Stomach smooth muscle (tissue), 2 donors: ENCODE results near the gene CTNNBL1.
A peak's percentile ranks its signal among the peaks of the same experiment; 100 is the strongest.

ENCODE experiments used
- H3K27ac ChIP-seq: one replicate; pipeline ENCODE4 v1.7.0; 2013; ENCODE audit warnings: mild to moderate bottlenecking, low read length, inconsistent platforms
- H3K27me3 ChIP-seq, 2 donors: one replicate each; pipeline ENCODE4 v1.7.0; 2013; ENCODE audit warnings: low read length in 2 of 2; ENCODE audit not compliant: insufficient read depth in 2 of 2, control insufficient read depth in 1 of 2
- H3K36me3 ChIP-seq, 2 donors: one replicate each; pipeline ENCODE4 v1.7.0; 2013; ENCODE audit warnings: low read length in 2 of 2; ENCODE audit not compliant: control insufficient read depth in 2 of 2, insufficient read depth in 2 of 2
- H3K4me1 ChIP-seq: one replicate; pipeline ENCODE4 v1.7.0; 2013; ENCODE audit warnings: low read length; ENCODE audit not compliant: control insufficient read depth, insufficient read depth
- H3K4me3 ChIP-seq, 2 donors: one replicate each; pipeline ENCODE4 v1.7.0; 2013; ENCODE audit warnings: low read length in 2 of 2
- H3K9ac ChIP-seq, 2 donors: one replicate each; pipeline ENCODE4 v1.7.0; 2013; ENCODE audit warnings: low read length in 2 of 2, mild to moderate bottlenecking in 1 of 2
- H3K9me3 ChIP-seq, 2 donors: one replicate each; pipeline ENCODE4 v1.7.0; 2013; ENCODE audit warnings: low read length in 2 of 2; ENCODE audit not compliant: control insufficient read depth in 2 of 2
- donor health status: healthy.
- donor health status: Pancreatic carcinoma.

CTNNBL1 gene

GRCh38 chr20:37867289-37868195 is 173.7 kb downstream of the CTNNBL1 start:
- Histone ChIP-seq H3K4me3 (peak overlapping the region; percentile 30 to 32), H3K36me3 (peaks cover 3 to 16% of the 10 kb centered on the region in 2 donors), H3K4me1 (peaks cover 34% of the 10 kb centered on the region), H3K9me3 (no peaks in the 10 kb centered on the region), H3K27me3 (no peaks in the 10 kb centered on the region), H3K27ac (peak overlapping the region; percentile 82), H3K9ac (peak overlapping the region; percentile 44 to 51)

DNA sequence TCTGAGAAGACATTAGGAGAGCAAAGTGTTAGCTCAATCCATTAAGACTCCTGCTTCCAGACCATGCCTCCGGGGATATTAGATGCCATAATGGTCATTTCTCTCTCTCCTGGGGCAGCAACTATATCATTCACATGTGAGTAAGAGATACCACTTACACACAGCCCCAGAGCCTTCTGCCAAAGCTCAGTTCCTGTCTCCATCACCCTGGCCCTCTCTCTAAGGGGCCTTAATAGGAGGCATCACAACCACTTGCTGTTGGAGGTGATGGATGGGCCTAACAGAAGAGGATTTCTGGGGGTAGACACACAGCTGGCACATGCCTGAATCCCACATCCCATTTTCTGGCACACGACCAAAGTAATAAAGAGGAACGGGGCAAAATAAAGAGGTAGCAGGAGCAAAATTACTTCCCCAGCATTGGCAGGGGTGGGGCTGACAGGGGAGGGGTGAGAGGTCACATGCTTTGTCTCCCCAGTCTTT is 175.1 kb downstream of the CTNNBL1 start:
- Histone ChIP-seq H3K4me3 (no peak overlapping the region), H3K27ac (peak overlapping the region; percentile 82), H3K4me1 (peaks cover 34% of the 10 kb centered on the region), H3K9ac (no peak overlapping the region), H3K9me3 (no peaks in the 10 kb centered on the region), H3K36me3 (peaks cover 8 to 13% of the 10 kb centered on the region in 2 donors), H3K27me3 (no peaks in the 10 kb centered on the region)

- H3K4me3 ChIP-seq = no peak overlapping the region
- peaks cover 34% of the 10 kb centered on the region for H3K4me1 ChIP-seq
- peak overlapping the region; percentile 82 for H3K27ac ChIP-seq
Measured at GRCh38 chr20:37869334-37869861, 175.6 kb downstream of the CTNNBL1 start.

GRCh38 chr20:37870294-37870693 is 176.5 kb downstream of the CTNNBL1 start:
- Histone ChIP-seq H3K36me3 (peaks cover 13 to 16% of the 10 kb centered on the region in 2 donors), H3K4me3 (no peak overlapping the region), H3K9ac (no peak overlapping the region), H3K27me3 (no peaks in the 10 kb centered on the region), H3K27ac (peak overlapping the region; percentile 82), H3K4me1 (peaks cover 30% of the 10 kb centered on the region), H3K9me3 (no peaks in the 10 kb centered on the region)

More at GRCh38 chr20:37869334-37869861, 175.6 kb downstream of the CTNNBL1 start:
- no peaks in the 10 kb centered on the region for H3K27me3 ChIP-seq
- H3K9ac ChIP-seq = no peak overlapping the region
- no peaks in the 10 kb centered on the region for H3K9me3 ChIP-seq
- peaks cover 13 to 14% of the 10 kb centered on the region in 2 donors for H3K36me3 ChIP-seq

GRCh38 chr20:37871751-37872150 is 177.9 kb downstream of the CTNNBL1 start:
- H3K27me3 ChIP-seq = no peaks in the 10 kb centered on the region
- H3K9ac ChIP-seq = no peak overlapping the region
- no peaks in the 10 kb centered on the region for H3K9me3 ChIP-seq
- no peak overlapping the region for H3K4me3 ChIP-seq
- peaks cover 13 to 19% of the 10 kb centered on the region in 2 donors for H3K36me3 ChIP-seq
- no peak overlapping the region for H3K27ac ChIP-seq
- peaks cover 22% of the 10 kb centered on the region for H3K4me1 ChIP-seq

DNA sequence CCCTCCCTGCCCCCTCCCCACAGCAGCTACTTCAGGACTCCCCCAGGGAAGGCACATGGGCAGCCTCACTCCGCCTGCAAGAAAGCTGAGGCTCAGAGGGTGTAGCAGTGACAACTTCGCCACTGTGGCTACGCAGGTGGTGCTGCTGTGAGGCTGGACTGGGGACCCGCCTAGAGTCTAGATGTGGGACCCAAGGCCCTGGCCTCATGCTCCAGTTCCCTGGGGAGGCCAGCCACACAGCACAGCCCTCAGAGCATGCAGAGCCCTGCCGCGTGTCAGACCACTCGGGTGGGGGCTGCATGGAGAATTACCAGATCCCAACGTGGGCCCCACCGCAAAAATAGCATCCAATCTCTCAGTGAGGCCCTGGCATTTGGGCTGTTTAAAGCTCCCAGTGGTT is 178.3 kb downstream of the CTNNBL1 start:
- peaks cover 13 to 19% of the 10 kb centered on the region in 2 donors for H3K36me3 ChIP-seq
- H3K27me3 ChIP-seq = no peaks in the 10 kb centered on the region
- no peaks in the 10 kb centered on the region for H3K9me3 ChIP-seq
- no peak overlapping the region for H3K27ac ChIP-seq
- no peak overlapping the region for H3K9ac ChIP-seq
- peaks cover 22% of the 10 kb centered on the region for H3K4me1 ChIP-seq
- no peak overlapping the region for H3K4me3 ChIP-seq

DNA sequence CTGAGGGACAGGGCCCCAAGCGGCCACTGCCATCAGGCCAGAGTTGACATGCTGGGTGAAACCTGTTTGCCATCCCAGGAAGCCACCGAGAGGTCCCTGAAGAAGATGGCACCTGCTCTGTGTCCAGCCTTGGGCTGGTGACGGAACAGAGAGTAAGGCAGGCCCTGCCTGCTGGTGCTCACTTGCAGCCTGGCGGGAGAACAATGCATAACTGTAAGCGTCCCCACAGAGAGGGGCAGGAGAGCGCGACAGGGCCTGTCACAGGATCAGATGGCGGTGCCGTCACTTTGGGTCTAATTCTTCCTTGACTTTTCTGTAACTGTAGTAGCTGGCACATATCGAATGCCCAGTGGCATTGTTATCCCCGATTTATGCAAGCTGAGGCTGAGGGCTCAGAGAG is 180.1 kb downstream of the CTNNBL1 start:
- no peak overlapping the region for H3K4me3 ChIP-seq
- peaks cover 13 to 19% of the 10 kb centered on the region in 2 donors for H3K36me3 ChIP-seq
- H3K27me3 ChIP-seq = no peaks in the 10 kb centered on the region
- no peaks in the 10 kb centered on the region for H3K9me3 ChIP-seq
- no peak overlapping the region for H3K27ac ChIP-seq
- peaks cover 7% of the 10 kb centered on the region for H3K4me1 ChIP-seq
- no peak overlapping the region for H3K9ac ChIP-seq

DNA sequence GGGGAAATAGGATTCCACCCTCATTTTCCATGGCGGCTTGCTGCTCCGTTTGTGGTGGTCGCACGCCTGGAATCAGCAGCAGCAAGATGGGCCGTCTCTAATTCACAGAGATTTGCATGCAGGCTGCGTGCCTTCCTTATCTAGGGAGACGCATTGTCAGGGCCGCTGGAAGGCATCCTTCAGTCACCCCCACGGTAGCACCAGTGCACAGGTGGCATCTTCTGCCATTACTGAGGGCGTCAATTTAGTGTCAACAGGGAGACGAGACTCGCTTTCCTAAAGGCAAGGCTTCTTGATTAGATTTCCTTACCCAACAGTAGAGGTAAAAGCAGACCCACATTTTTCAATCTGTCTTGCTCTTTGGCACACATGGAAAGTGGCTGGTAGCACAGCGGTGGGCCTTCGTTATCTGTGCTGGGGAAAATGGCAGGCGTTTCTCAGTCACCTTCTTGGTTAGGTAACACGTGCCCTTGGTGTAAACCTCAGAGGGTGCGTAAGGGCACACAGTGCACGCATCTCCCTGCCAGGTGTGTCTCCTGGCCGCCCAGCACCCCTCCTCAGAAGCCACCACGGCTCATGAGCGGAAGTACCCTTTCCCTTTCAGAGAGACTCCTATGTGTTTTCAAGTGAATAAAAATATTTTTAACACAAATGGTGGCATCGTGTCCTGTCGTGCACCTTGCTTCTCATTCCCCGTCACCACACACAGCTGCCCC is 181.8 kb downstream of the CTNNBL1 start:
- Histone ChIP-seq H3K4me1 (no peaks in the 10 kb centered on the region), H3K9ac (no peak overlapping the region), H3K27ac (no peak overlapping the region), H3K4me3 (no peak overlapping the region), H3K36me3 (peaks cover 10 to 16% of the 10 kb centered on the region in 2 donors), H3K9me3 (no peaks in the 10 kb centered on the region), H3K27me3 (no peaks in the 10 kb centered on the region)

DNA sequence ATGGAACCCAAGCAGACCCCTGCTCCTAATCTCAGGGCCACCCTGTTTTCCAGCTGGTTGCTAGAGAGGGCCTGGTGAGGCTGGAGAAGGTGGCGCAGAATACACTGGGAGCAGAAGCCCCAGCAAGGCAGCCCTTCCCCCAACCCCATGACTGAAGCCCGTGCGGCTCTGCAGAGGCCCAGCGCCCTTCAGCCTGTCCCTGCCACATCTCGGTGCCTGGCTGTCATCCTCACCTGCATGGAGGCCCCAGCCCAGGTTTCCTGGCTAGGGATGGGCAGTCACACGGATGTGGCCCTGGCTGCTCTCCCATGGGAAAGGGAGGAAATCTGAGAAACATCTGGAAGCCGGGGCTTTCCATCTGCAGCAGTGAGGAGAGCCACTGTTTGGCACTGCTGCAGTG is 183.0 kb downstream of the CTNNBL1 start:
- Histone ChIP-seq H3K9me3 (no peaks in the 10 kb centered on the region), H3K27ac (no peak overlapping the region), H3K36me3 (peaks cover 10 to 14% of the 10 kb centered on the region in 2 donors), H3K27me3 (no peaks in the 10 kb centered on the region), H3K9ac (no peak overlapping the region), H3K4me3 (no peak overlapping the region), H3K4me1 (no peaks in the 10 kb centered on the region)

GRCh38 chr20:37877832-37878772 is 184.3 kb downstream of the CTNNBL1 start:
- H3K4me1 ChIP-seq = no peaks in the 10 kb centered on the region
- no peak overlapping the region for H3K9ac ChIP-seq

More at GRCh38 chr20:37877832-37878772, 184.3 kb downstream of the CTNNBL1 start:
- Histone ChIP-seq H3K27me3 (no peaks in the 10 kb centered on the region), H3K36me3 (peaks cover 10 to 12% of the 10 kb centered on the region in 2 donors), H3K9me3 (no peaks in the 10 kb centered on the region), H3K4me3 (no peak overlapping the region), H3K27ac (no peak overlapping the region)
